COLO668 (cell line): Measurements from ENCODE around the gene CDH13.
A peak's percentile ranks its signal among the peaks of the same experiment; 100 is the strongest.

Experiments used
- DNase-seq: peaks from one replicate; lab custom pipeline; 2025; ENCODE audit not compliant: unreplicated experiment; lab: John Stamatoyannopoulos, UW

The CDH13 gene

DNA sequence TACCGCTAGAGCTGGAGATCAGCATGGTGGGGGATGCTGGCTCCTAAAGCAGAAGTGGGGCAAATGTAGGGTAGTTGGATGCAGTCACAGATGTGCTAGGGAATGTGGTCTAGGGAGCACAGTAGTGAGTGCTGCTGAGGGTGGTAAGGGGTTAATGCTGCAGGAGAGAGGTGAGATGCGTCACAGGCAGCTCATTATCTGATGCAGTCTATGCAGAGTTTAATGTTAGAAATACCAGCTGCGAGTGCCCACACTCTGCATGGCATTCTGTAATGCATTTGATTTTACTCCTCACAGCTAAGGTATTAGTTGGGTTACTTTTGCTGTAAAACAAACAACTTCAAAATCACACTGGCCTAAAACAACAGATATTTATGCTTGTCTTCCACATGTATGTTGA lies 689.7 kb downstream of the CDH13 start:
- no peak for DNase-seq

DNA sequence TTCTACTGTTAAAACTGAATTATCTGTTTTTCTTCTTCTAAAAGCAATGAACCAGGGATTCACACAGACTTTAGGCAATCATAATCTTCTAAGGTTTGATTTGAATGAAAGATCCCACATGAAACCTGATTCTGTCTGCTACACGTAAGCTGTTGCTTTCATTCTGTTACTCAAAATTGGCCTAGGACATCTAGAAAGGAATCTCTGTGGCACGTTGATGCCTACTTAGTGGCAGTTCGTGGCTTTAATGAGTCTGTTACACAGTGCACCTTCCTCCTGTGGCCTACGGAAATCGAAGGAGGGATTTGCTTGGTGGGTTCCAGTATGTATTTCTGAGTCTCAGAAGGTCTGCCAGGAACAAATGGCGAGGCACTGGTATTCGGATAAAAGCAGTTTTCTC lies 691.6 kb downstream of the CDH13 start:
- DNase-seq, result no peak

DNA sequence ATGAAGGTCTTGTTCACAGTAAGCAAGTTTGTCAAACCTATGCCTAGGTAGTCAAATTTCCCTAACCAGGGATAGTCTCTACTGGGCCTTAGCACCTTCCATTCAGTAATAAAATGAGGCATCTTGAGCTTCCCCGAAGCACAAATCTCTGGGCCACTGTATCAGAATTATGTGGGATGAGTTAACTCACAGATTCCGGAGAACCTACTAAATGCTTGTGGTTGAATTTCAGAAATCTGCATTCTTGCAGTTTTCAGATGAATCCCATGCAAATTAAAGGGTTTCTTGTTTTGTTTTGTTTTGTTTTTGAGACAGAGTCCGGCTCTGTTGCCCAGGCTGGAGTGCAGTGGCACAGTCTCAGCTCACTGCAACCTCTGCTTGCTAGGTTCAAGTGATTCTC lies 702.2 kb downstream of the CDH13 start:
- DNase-seq, result no peak

DNA sequence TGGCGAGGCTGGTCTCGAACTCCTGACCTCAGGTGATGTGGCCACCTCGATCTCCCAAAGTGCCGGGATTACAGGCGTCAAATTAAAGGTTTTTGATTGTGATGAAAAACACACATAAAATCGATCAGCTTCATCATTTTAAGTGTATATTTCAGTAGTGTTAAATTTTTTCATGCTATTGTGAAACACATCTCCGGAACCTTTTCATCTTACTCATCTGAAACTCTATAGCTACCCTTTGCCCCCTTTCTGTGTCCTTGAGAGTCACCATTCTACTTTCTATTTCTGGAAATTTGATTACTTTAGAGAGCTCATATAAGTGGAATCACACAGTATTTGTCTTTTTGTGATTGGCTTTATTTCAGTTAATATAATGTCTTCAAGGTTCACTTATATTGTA lies 702.7 kb downstream of the CDH13 start:
- no peak for DNase-seq

DNA sequence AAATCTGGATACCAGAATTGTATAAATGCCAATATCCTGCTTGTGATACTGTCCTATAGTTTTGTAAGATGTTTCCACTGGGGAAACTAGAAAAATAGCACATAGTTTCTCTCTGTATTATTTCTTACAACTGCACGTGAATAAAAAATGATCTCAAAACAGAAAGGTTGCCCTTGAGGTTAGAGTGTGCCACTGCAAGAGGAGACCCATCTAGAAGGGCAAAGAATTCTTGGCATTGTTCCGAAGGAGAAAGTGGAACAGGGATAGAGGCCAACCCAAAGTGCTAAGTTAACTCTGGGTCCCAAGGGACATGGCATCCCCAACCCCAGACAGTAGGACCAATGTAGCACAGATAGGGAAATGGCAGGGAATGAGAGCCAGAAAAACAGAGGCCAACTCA lies 703.5 kb downstream of the CDH13 start:
- DNase-seq, result no peak

DNA sequence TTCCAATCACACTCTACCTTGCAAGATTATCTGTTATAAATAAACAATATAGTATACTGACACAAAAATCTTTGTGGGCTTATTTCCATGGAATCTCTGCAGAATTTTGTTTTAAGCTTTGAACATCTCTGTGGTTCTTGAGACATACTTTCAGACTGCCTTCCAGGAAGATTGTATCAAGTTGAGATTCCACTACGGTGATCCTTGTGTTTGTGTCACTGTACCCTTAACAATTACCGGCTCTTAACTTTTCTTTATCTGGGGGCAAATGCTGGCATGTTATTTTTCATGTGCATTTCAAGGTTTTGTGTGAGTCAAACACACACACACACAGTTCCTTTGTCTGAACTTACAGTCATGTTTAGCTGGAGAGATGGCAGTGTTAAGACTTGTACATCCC lies 708.3 kb downstream of the CDH13 start:
- DNase-seq, result no peak

DNA sequence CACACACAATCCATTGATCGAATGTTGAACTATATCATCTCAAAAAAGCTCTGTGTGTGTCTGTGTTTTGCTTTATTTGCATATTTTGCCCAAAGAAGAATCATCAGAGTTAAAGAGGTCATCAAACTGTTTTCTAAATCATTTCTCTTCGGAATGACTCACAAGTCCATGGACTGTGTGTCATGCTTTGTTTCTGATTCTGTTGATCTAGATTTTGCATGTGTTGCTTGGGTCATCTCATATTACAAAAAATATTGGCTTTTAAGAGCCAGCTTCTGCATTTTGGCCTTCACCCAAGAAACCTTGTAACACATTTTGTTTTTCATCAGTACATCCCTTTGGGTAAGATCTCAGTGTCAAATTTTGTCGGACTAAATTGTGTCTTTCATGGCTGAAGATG lies 709.8 kb downstream of the CDH13 start:
- peak; percentile 13 for DNase-seq

DNA sequence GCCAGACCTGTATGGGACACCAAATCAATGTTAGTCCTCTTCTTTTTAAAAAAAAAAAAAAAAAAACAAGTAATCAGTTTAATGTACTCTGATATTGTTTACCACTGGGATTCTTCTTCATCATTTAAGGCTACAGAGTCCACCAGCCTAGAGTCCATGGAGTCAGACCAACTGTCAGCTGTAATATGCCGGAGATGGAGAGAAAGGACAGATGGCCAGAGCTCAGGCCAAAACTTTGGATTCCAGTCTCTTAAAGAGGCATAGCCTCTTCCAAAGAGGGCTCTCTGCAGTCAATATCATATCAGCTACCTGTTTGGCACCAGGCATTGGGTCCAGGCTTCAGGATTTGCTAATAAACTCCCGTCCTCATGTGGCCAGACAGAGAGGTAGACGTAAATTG lies 711.4 kb downstream of the CDH13 start:
- no peak for DNase-seq

DNA sequence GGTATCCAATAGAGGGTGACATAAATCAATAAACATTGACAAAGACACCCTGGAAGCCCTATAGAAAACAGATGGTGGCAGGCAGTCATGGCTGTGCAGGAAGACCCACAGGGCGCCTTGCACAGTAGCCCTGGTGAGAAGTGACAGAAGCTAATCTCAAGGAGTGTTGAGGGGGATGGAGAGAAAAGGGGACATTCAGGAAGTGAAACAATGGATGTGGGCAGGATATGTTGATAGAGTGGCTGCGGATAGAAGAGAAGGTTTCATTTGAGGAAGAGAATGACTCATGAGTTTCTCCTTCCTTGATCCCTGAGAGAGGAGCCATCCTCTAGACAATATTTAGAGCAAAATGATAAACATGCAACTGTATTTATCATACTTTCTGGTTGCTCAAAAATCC lies 712.2 kb downstream of the CDH13 start:
- no peak for DNase-seq

DNA sequence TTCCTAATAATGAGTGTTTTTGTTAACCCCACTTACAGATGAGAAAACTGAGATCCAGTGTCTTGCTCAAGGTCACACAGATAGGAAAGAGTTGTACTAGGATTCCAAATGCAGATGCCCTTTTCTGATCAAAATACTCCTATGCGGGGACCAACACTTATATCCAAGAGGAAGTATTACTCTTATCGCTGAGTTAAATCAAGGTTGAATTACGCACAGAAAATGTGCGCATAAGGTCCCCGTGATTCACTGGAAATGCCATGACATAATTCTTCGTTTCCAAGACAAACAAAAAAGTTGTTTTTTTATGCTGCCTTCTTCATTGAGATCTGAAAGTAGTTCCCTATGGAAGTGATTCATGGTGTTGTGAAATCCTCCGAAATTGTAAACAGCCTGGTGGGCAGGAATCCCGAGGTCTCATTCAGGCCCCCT lies 717.2 kb downstream of the CDH13 start:
- DNase-seq, result no peak

DNA sequence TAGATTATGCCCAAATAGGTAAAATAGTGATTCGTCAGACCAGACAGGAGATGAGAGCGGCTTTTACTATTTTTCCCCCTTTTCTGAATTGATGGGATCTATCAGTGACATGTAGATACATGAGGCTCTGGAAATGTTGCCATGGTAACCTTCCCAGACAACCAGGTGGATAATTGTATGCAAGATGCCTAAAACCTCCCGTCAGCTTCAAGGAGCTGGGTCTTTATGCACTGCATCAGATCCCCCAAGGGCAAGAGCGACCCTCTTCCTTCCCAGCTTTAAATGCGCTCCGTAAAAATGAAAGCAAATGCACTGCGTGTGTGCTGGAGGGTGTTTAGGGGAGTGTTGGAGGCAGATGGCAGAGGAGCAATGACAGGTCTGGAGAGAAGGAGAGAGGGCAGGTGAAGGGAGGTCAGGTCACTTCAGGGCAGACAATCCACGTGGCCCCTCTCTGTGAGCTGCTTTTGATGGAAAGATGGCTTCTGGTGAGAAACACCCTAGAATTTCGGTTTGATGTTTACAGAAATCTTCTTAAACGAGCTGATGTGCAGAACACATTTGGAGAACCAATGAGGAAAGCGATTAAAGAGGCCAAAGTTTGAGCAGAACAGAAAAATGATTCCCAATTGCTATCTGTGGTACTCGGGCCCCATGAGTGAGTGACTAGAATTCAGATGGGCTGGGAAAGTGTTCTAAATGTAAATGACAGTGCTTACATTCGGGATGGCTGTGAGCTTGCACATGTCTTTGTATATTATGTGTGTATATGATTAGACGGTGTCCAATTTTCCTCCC lies 719.3 kb downstream of the CDH13 start:
- DNase-seq, result no peak

DNA sequence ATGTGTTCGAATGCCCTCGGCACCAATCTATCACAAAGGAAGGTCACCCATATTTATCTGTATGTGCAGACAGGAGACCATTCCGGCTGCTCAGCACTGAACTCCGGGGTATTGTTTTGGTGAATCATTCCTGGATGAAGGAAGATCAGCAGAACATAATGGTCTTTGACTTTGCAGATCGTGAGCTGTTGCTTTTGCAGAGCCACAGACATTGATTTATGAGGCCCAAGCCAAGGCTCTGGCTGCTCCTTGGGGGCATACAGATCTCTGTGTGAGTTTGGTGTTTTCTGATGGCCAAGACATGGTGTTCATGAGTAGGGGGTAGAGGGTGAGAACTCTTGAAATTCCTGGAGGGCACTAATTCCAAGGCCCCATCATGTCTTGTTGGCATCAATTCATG lies 722.2 kb downstream of the CDH13 start:
- no peak for DNase-seq

DNA sequence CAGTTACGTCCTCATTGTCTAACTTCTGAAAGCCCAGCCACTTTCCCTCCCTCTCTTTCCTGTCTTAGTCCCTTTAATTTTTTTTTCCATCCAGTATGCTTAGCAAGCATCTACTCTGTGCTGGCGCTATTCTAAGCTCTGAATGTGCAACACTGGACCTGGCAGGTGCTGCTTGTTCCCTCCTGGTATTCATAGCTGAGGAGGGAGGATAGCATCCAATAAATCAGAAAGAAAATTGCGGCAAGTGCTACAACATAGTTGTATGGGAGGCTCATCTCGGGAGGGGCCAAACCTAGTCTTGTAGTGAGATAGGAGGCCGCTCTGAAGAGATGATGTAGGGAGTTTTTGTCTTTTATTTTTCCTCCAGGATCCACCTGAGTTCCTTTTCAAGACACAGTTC lies 723.7 kb downstream of the CDH13 start:
- DNase-seq, result no peak

DNA sequence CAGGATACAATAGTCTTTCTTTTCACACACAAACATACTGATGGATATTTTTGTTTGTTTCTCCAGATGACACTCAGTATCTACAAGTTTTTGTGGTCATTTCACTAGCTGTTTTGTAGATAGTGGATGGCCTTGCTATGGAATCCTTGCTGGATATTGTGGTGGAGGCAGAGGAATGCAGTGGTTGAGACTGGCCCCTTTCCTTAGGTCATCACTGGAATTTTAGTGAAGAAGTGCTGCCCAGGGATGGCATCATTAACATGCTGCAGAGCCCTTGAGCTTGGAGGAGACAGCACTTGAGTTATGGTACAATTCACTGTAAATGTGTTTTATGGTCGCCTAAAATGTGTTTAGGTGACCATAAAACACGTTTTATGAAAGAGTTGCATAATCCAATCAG lies 725.1 kb downstream of the CDH13 start:
- no peak for DNase-seq

DNA sequence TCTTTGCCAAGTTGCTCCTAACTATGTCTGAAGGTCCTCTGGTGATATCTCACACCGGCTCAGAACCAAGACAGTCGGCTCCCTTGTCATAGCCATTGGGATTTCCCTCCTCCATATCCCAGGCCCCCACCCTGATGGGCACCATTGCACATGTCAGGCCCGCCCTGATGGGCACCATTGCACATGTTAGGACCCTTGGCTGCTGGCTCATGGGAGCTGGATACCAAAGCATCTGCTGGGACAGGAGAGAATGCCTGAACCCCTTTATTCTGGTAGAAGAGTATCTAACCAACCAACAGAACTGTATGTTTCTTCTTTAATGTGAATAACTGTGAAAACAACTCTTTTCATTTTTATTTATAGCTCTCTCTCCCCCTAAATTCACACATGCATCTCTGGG lies 726.5 kb downstream of the CDH13 start:
- no peak for DNase-seq

DNA sequence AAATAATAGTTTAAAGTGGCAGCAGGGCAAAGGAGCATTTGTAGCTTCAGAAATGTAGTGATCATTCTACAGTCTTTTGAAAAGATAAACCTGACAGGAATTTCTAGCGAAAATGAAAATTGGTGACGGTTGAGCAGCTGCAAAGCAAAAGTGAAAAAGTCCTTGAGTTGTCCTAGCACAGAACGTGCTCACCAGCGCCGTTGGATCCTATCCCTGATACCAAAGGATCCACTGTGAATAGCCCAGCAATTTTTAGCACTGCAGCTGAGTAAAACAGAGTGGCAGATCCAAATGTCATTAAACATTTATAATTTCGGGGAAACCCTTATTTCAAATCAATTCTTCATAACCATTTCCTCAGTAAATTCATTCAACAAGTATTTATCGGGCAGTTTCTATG lies 727.2 kb downstream of the CDH13 start:
- DNase-seq, result no peak

DNA sequence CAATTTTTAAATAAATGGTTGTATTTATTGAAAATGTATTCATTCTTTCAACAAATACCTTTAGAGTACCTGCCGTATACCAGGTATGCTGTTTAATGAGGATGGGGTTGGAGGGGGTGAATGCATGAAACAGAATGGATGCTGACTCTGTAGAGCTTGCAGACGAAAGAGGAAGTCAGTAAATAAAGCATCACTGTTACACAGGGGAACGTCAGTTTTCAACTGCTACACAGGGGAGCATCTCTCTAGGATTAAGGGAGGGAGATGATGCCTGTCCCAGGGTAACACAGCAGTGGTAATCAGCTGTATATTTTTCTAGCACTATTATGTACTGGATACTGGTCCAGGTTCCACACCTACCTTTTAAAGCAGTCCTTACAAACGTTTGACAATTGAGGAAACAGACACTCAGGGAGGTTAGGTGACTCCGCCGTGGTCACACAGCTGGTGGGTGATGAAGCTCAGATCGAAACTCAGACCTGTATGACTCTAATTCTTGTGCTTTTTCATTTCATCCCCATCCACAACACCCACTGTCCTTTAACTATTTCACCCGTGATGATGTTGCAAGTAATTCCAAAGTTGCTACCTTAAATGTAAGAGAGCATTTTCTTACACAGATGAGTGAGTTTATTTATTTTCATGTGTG lies 728.9 kb downstream of the CDH13 start:
- DNase-seq, result no peak

DNA sequence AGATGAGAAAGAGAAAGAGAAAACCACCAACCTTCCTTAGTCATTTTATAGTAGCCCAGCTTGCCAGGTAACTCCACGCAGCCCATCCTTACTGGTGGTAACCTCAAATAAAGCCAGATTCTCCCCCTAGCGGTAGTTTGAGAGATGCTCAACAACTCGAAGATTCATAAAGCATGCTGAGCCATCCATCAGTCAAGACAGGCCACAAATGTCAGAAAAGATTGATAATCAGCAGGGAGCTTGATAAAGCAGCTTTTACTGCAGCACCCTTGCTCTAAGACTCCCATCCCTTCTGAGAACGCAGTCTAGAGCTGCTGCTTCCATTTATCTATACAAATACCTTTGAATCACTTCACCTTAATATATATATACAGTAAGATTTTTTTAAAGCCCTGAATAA lies 729.5 kb downstream of the CDH13 start:
- DNase-seq, result peak; percentile 43

DNA sequence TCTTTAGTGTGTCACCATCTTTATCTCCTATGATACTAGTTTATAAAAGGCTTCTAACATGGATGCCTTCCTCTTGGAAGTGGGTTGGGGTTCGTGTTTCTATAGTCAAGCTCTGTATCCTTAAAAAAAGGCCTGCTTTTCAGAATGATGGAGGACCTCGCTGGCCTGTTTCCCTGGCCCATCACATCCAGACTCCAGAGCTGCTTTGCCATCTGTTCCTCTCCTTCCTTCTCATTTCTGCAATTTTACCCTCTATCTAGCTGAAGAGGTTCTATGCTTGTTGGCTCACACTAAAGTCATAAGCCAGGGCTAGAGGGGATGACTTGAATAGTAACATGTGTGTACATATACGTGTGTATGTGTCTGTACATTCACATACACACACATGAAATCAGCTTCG lies 730.2 kb downstream of the CDH13 start:
- no peak for DNase-seq

DNA sequence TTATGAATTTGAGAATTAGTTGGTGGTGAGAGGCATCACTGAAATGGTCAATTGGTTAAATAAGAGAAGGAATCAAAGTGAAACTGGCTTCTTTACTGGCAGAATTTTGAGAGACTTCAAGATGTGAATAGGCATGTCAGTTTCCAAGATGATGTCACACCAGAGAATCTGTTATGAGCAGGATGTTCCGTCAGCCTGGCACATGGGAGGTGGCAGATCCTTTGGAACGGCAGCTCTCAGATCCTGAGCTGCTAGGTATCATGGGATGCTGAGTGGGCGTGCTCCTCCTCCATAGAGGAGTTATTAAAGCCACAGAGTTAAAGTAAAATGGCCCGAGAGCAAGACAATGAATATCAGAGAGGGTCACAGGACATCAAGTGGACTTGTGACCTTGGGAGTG lies 736.8 kb downstream of the CDH13 start:
- DNase-seq, result no peak

DNA sequence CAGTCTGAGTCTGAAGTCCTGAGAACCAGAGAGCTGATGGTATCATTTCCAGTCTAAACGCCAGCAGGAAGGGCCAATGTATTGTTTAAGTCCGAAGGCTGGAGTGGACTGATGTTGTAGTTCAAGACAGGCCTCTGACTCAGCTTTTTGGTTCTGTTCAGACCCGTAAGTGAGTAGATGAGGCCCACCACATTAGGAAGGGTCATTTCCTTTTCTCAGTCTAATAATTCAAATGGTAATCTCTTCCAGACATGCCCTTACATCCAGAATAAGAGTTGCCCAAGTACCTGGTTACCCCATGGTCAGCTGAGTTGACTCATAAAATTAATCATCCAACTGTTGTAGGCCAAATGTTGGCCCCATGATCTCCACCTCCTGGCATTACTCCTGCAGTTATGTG lies 738.4 kb downstream of the CDH13 start:
- DNase-seq, result no peak

DNA sequence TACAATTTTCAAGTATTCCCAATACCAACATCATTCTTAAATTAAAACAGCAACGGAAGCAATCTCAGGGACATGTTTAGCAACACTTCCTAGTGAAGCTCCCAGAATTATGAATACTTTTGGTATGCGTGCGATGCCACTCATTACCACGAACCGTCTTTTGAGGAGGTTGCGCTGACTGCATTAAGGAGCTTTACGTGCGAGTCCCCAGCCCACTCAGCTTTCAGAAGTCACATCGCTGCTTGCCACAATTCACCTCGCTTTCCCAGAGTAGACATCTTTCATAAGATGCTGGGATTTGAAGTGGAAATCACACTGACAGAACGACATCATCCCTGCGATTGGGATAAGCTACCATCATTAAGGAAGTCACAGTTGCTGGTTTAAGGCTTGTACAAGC lies 739.5 kb downstream of the CDH13 start:
- no peak for DNase-seq

DNA sequence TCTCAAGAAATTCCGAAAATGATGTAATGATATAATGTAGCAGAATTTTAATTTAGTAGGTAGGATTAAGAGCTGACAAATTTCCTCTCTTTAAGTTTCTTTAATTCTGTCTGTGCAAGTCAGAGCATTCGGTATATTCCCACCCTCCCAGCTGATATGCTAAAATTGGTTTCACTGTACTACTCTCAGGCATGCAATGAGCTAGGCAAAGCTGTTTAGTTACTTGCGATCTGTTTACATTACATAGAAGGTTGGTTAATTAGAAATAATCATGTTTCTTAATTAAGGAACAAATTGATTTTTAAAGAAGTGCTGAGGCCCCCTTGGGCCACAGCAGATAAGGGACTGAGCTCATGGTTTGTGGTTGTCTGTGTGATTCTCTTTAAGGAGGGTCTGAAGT lies 748.2 kb downstream of the CDH13 start:
- no peak for DNase-seq
